HCT116 (cell line): ENCODE data around the gene MED13L. TPM values are rescaled to one million over a fixed set of nuclear protein-coding genes. Genes with fewer than 3 reads are reported as not detected.

ENCODE experiments used
- ATAC-seq: fragments of 200-7000 bp; cut with Tn5 transposase; 2 replicates; pipeline ENCODE4 v1.9.1; 2020; ENCODE audit warnings: mild to moderate bottlenecking, moderate library complexity
- BruUV-seq: library from RNA; stranded (reverse); fragments of 400-500 nt; replicated peaks from 2 replicates; lab custom pipeline; 2021; lab: Mats Ljungman, UMichigan
- CTCF ChIA-PET: fragments of 300-600 bp; sonication (Branson Sonifier 250); formaldehyde crosslinking; loops from one replicate; lab custom pipeline; 2021; ENCODE audit warnings: antibody characterized with exemption; lab: Charles Lee
- POLR2A ChIA-PET: fragments of 300-600, 350-600 bp; sonication (Branson Sonifier 250); formaldehyde crosslinking; loops from one replicate; lab custom pipeline; 2021; ENCODE audit warnings: antibody characterized with exemption; lab: Charles Lee
- RAD21 ChIA-PET, 2 experiments: fragments of 300-600 bp; sonication (Branson Sonifier 250); formaldehyde crosslinking; loops; one replicate each; lab custom pipeline; 2023; ENCODE audit warnings: low total read pairs in 2 of 2; ENCODE audit not compliant: uncharacterized antibody in 2 of 2, unreplicated experiment in 2 of 2, low non-redundant PET in 1 of 2; lab: Charles Lee
- DNase-seq: peaks from one replicate; pipeline ENCODE4 v3.0.0-alpha.2; 2010; ENCODE audit warnings: low read depth, low spot score
- H2AFZ ChIP-seq: fragments of 200-600 bp; shearing (Covaris generic), sonication (generic); 2 replicates; pipeline ENCODE4 v1.6.1; 2017; ENCODE audit warnings: low read depth, mixed run types, mixed read lengths, antibody characterized with exemption, low read length; ENCODE audit not compliant: poor library complexity, severe bottlenecking
- H3K27ac ChIP-seq: 2 replicates; pipeline ENCODE4 v1.5.1; 2012; ENCODE audit warnings: low read depth, low read length
- H3K27me3 ChIP-seq: fragments of 200-600 bp; sonication (generic); 2 replicates; pipeline ENCODE4 v1.6.1; 2016; ENCODE audit warnings: mixed run types, low read length, mixed read lengths; ENCODE audit not compliant: insufficient read depth
- H3K36me3 ChIP-seq, 2 experiments: fragments of 200-500 bp in 1 of 2; fragments of 200-600 bp in 1 of 2; sonication (Bioruptor generic) in 1 of 2; sonication (generic) in 1 of 2; 2 replicates each; pipeline versions ENCODE4 v1.5.1 to v1.6.1; 2014 to 2016; ENCODE audit warnings: low read length in 2 of 2, inconsistent platforms in 1 of 2, mixed read lengths in 1 of 2, mixed run types in 1 of 2; ENCODE audit not compliant: insufficient read depth in 2 of 2, control insufficient read depth in 1 of 2
- H3K4me1 ChIP-seq, 2 experiments: fragments of 200-600 bp in 1 of 2; sonication (generic) in 1 of 2; 2 replicates each; pipeline versions ENCODE4 v1.5.1 to v1.6.1; 2012 to 2017; ENCODE audit warnings: low read length in 2 of 2, inconsistent platforms in 1 of 2, mild to moderate bottlenecking in 1 of 2, mixed read lengths in 1 of 2, mixed run types in 1 of 2, moderate library complexity in 1 of 2; ENCODE audit not compliant: insufficient read depth in 2 of 2, control insufficient read depth in 1 of 2
- H3K4me2 ChIP-seq: fragments of 200-600 bp; sonication (generic); 2 replicates; pipeline ENCODE4 v1.6.1; 2017; ENCODE audit warnings: mixed run types, low read length, mixed read lengths
- H3K4me3 ChIP-seq, 2 experiments: fragments of 200-600 bp in 1 of 2; sonication (generic) in 1 of 2; replicated peaks in 1 of 2; 2 replicates each; pipeline ENCODE4 v1.5.1; 2011 to 2016; ENCODE audit warnings: low read length in 2 of 2, control low read depth in 1 of 2, low read depth in 1 of 2, mild to moderate bottlenecking in 1 of 2, mixed read lengths in 1 of 2, mixed run types in 1 of 2
- H3K79me2 ChIP-seq: fragments of 200-600 bp; sonication (generic); 2 replicates; pipeline ENCODE4 v1.6.1; 2017; ENCODE audit warnings: mild to moderate bottlenecking, mixed run types, low read length, moderate library complexity, mixed read lengths; ENCODE audit not compliant: insufficient read depth
- H3K9ac ChIP-seq: fragments of 200-600 bp; sonication (generic); 2 replicates; pipeline ENCODE4 v1.6.1; 2016; ENCODE audit warnings: low read length, mixed read lengths
- H3K9me2 ChIP-seq: fragments of 200-600 bp; sonication (generic), shearing (Covaris generic); 2 replicates; pipeline ENCODE4 v1.6.1; 2017; ENCODE audit warnings: mixed run types, mild to moderate bottlenecking, moderate library complexity; ENCODE audit not compliant: insufficient read depth
- H3K9me3 ChIP-seq, 2 experiments: fragments of 200-500 bp in 1 of 2; fragments of 200-600 bp in 1 of 2; sonication (Bioruptor generic) in 1 of 2; sonication (generic) in 1 of 2; 2 replicates each; pipeline ENCODE4 v1.6.1; 2014 to 2017; ENCODE audit warnings: low read length in 2 of 2, mixed read lengths in 2 of 2, inconsistent platforms in 1 of 2, low read depth in 1 of 2, mild to moderate bottlenecking in 1 of 2, mixed run types in 1 of 2, moderate library complexity in 1 of 2; ENCODE audit not compliant: control insufficient read depth in 1 of 2, insufficient read depth in 1 of 2
- H4K20me1 ChIP-seq: fragments of 200-600 bp; sonication (generic), shearing (Covaris generic); 2 replicates; pipeline ENCODE4 v1.6.1; 2017; ENCODE audit warnings: mixed run types, mild to moderate bottlenecking, moderate library complexity; ENCODE audit not compliant: insufficient read depth
- EGR1 ChIP-seq: IDR thresholded peaks from 2 replicates; pipeline ENCODE4 v1.6.1; 2012; ENCODE audit warnings: low read depth
- SP1 ChIP-seq: IDR thresholded peaks from 2 replicates; pipeline ENCODE4 v1.6.1; 2012; ENCODE audit warnings: low read depth
- SRF ChIP-seq: IDR thresholded peaks from 2 replicates; pipeline ENCODE4 v1.6.1; 2012; ENCODE audit warnings: low read depth
- TCF7L2 ChIP-seq: IDR thresholded peaks from 2 replicates; pipeline ENCODE4 v1.7.0; 2011; ENCODE audit warnings: borderline replicate concordance, inconsistent platforms; ENCODE audit not compliant: insufficient read depth, insufficient read length; ENCODE audit errors: extremely low read depth
- intact Hi-C: fragments of 100-400 bp; cut with micrococcal nuclease; formaldehyde crosslinking; loops from 2 replicates; pipeline ENCODE4 v1.10.0; 2022
- total RNA-seq: library from RNA; stranded (reverse); gene quantifications from one replicate; pipeline ENCODE4 v1.2.1, GENCODE V29; 2021; ENCODE audit not compliant: unreplicated experiment
- TF ChIP-seq, protein P1 (sequence below): IDR thresholded peaks from 2 replicates; pipeline ENCODE4 v1.6.1; 2012
- TF ChIP-seq, protein P2 (sequence below): IDR thresholded peaks from 2 replicates; pipeline ENCODE4 v1.6.1; 2011; ENCODE audit warnings: mild to moderate bottlenecking, low read length, moderate library complexity; ENCODE audit not compliant: insufficient replicate concordance; ENCODE audit errors: extremely low read depth
- TF ChIP-seq, protein P3 (sequence below): IDR thresholded peaks from 2 replicates; pipeline ENCODE4 v1.6.1; 2012
- TF ChIP-seq, protein P4 (sequence below), 3 experiments: fragments of 200-600 bp in 1 of 3; sonication (generic) in 1 of 3; IDR thresholded peaks in 2 of 3; conservative IDR thresholded peaks in 1 of 3; 2 replicates each; pipeline ENCODE4 v1.5.1; 2012 to 2017; ENCODE audit warnings: low read depth in 2 of 3, low read length in 2 of 3, antibody characterized with exemption in 1 of 3, borderline replicate concordance in 1 of 3, control low read depth in 1 of 3, mild to moderate bottlenecking in 1 of 3, mixed read lengths in 1 of 3, mixed run types in 1 of 3, moderate library complexity in 1 of 3; ENCODE audit not compliant: insufficient read depth in 1 of 3

The MED13L gene
- total RNA-seq, 1 experiment from 2014 or later = 176 TPM

DNA sequence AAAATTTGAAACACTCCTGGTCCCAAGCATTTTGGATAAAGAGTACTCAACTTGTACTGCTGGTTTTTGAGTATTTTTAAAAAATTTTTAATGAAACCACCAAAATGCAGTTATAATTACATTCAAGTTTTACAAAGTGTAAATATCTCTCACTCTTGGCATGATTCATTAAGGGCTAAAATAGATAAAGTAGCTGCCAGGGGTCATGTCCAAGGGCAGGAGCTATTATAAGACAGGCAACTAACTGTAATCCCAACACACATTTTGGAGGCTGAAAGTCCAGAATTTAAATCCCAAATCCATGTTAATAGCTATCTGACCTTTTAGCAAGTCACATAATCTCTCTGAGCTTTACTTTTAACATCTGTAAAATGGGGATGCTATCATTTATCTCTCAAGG is 207.6 kb downstream of the MED13L start:
- no TSS peak for BruUV-seq

More for the DNA sequence above, 207.6 kb downstream of the MED13L start:
- Histone ChIP-seq H3K9me3 (no peaks in the 10 kb centered on the region), H3K4me3 (no peak overlapping the region), H3K9me2 (no peaks in the 10 kb centered on the region), H3K36me3 (no peaks in the 10 kb centered on the region), H2AFZ (no peak overlapping the region), H4K20me1 (peaks cover 48% of the 10 kb centered on the region), H3K9ac (no peak overlapping the region), H3K27ac (no peak overlapping the region), H3K79me2 (peaks cover 100% of the 10 kb centered on the region), H3K4me1 (peaks cover 2 to 7% of the 10 kb centered on the region in 2 experiments; a peak in 2 of 4 replicates), H3K4me2 (no peak overlapping the region), H3K27me3 (no peaks in the 10 kb centered on the region)
- intact Hi-C loops = loop anchor here (5.0 to 10.0 kb wide), 2 partner anchors 535 to 627 kb away; no protein-coding TSS in a partner anchor
- CTCF ChIA-PET = no interaction called here
- no peak for ATAC-seq
- TF ChIP-seq, protein P1, sequence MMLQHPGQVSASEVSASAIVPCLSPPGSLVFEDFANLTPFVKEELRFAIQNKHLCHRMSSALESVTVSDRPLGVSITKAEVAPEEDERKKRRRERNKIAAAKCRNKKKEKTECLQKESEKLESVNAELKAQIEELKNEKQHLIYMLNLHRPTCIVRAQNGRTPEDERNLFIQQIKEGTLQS = no peak
- no peak for TF ChIP-seq SP1
- TF ChIP-seq, protein P2, sequence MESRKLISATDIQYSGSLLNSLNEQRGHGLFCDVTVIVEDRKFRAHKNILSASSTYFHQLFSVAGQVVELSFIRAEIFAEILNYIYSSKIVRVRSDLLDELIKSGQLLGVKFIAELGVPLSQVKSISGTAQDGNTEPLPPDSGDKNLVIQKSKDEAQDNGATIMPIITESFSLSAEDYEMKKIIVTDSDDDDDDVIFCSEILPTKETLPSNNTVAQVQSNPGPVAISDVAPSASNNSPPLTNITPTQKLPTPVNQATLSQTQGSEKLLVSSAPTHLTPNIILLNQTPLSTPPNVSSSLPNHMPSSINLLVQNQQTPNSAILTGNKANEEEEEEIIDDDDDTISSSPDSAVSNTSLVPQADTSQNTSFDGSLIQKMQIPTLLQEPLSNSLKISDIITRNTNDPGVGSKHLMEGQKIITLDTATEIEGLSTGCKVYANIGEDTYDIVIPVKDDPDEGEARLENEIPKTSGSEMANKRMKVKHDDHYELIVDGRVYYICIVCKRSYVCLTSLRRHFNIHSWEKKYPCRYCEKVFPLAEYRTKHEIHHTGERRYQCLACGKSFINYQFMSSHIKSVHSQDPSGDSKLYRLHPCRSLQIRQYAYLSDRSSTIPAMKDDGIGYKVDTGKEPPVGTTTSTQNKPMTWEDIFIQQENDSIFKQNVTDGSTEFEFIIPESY = no peak
- no peak for TF ChIP-seq TCF7L2
- TF ChIP-seq, protein P3, sequence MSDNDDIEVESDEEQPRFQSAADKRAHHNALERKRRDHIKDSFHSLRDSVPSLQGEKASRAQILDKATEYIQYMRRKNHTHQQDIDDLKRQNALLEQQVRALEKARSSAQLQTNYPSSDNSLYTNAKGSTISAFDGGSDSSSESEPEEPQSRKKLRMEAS = no peak
- TF ChIP-seq, protein P4, sequence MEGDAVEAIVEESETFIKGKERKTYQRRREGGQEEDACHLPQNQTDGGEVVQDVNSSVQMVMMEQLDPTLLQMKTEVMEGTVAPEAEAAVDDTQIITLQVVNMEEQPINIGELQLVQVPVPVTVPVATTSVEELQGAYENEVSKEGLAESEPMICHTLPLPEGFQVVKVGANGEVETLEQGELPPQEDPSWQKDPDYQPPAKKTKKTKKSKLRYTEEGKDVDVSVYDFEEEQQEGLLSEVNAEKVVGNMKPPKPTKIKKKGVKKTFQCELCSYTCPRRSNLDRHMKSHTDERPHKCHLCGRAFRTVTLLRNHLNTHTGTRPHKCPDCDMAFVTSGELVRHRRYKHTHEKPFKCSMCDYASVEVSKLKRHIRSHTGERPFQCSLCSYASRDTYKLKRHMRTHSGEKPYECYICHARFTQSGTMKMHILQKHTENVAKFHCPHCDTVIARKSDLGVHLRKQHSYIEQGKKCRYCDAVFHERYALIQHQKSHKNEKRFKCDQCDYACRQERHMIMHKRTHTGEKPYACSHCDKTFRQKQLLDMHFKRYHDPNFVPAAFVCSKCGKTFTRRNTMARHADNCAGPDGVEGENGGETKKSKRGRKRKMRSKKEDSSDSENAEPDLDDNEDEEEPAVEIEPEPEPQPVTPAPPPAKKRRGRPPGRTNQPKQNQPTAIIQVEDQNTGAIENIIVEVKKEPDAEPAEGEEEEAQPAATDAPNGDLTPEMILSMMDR (IDR thresholded peaks at IDR 0.05 in 2 of 3, conservative IDR thresholded peaks at IDR 0.05 in 1 of 3; ENCODE audit: borderline replicate concordance in 1 of 3, insufficient read depth in 1 of 3, low read depth in 2 of 3, low read length in 2 of 3) = no peak
- TF ChIP-seq EGR1 = no peak
- TF ChIP-seq SRF = no peak
- RAD21 ChIA-PET = no interaction called here
- POLR2A ChIA-PET = interaction anchor here (0.6 kb wide), 1 partner anchor 78 kb away, joined by 3 read pairs; no protein-coding TSS in a partner anchor
- no peak for DNase-seq
